NCI-H69 (cell line): ENCODE results near the gene PKHD1.
A peak's percentile ranks its signal among the peaks of the same experiment; 100 is the strongest.

ENCODE experiments used
- DNase-seq: peaks from one replicate; lab custom pipeline; 2025; lab: John Stamatoyannopoulos, UW

PKHD1 gene

GRCh38 chr6:51790946-51791345 is 296.5 kb downstream of the PKHD1 start:
- DNase-seq, result no peak

GRCh38 chr6:51788121-51788520 is 299.3 kb downstream of the PKHD1 start:
- no peak for DNase-seq

- DNase-seq, result peak; percentile 58
Measured at GRCh38 chr6:51778666-51779065, 308.7 kb downstream of the PKHD1 start.

- DNase-seq, result no peak
Measured at GRCh38 chr6:51777618-51778017, 309.8 kb downstream of the PKHD1 start.

- no peak for DNase-seq
Measured at GRCh38 chr6:51775942-51776860, 311.2 kb downstream of the PKHD1 start.

- no peak for DNase-seq
Measured at GRCh38 chr6:51768087-51768486, 319.3 kb downstream of the PKHD1 start.

GRCh38 chr6:51765230-51765629 is 322.2 kb downstream of the PKHD1 start:
- DNase-seq, result no peak

GRCh38 chr6:51753635-51754034 is 333.8 kb downstream of the PKHD1 start:
- peak; percentile 67 for DNase-seq

GRCh38 chr6:51743999-51744398 is 343.4 kb downstream of the PKHD1 start:
- peak; percentile 67 for DNase-seq

- DNase-seq, result peak; percentile 61
Measured at GRCh38 chr6:51740658-51741057, 346.8 kb downstream of the PKHD1 start.

GRCh38 chr6:51738614-51739013 is 348.8 kb downstream of the PKHD1 start:
- peak; percentile 8 for DNase-seq

GRCh38 chr6:51737580-51738360 is 349.6 kb downstream of the PKHD1 start:
- peak; percentile 8 for DNase-seq

- DNase-seq, result no peak
Measured at GRCh38 chr6:51725155-51725554, 362.3 kb downstream of the PKHD1 start.

GRCh38 chr6:51720327-51720726 is 367.1 kb downstream of the PKHD1 start:
- no peak for DNase-seq

GRCh38 chr6:51719297-51719696 is 368.1 kb downstream of the PKHD1 start:
- no peak for DNase-seq

- no peak for DNase-seq
Measured at GRCh38 chr6:51718533-51718932, 368.9 kb downstream of the PKHD1 start.

GRCh38 chr6:51717477-51717876 is 369.9 kb downstream of the PKHD1 start:
- DNase-seq, result no peak

- no peak for DNase-seq
Measured at GRCh38 chr6:51711876-51712275, 375.5 kb downstream of the PKHD1 start.

GRCh38 chr6:51706086-51706485 is 381.3 kb downstream of the PKHD1 start:
- no peak for DNase-seq

- DNase-seq, result no peak
Measured at GRCh38 chr6:51704932-51705540, 382.4 kb downstream of the PKHD1 start.

GRCh38 chr6:51702851-51703250 is 384.6 kb downstream of the PKHD1 start:
- DNase-seq, result no peak

GRCh38 chr6:51684603-51685002 is 402.8 kb downstream of the PKHD1 start:
- no peak for DNase-seq

- no peak for DNase-seq
Measured at GRCh38 chr6:51684038-51684437, 403.4 kb downstream of the PKHD1 start.
